ENCODE results near the gene TAOK3.

GRCh38 chr12:118398940-118399339, 26.2 kb upstream of the TAOK3 start:
- TF ChIP-seq CTCF (IDR thresholded peaks at IDR 0.05) = no peak
- no peak for TF ChIP-seq EZH2 (IDR thresholded peaks at IDR 0.05)
- no peak for TF ChIP-seq EZH2phosphoT487 (IDR thresholded peaks at IDR 0.05)
